IgD-negative memory B cell (primary cell): ENCODE measurements around the gene PARD3. TPM values are rescaled to one million over a fixed set of nuclear protein-coding genes. Genes with fewer than 3 reads are reported as not detected.
"Not testable (repeated sequence)": the region's sequence is repeated elsewhere in the genome, so short reads cannot be mapped to it uniquely, and the experiment has no call there.

Experiments used
- H3K27ac Mint-ChIP-seq, 3 donors: one replicate each; pipeline ENCODE4 v1.8.0; 2020 to 2022; ENCODE audit warnings: mild to moderate bottlenecking in 3 of 3, mixed read lengths in 3 of 3, moderate library complexity in 1 of 3
- H3K27me3 Mint-ChIP-seq: one replicate; pipeline ENCODE4 v1.8.0; 2021; ENCODE audit warnings: mixed read lengths
- H3K36me3 Mint-ChIP-seq: one replicate; pipeline ENCODE4 v1.8.0; 2020; ENCODE audit warnings: mild to moderate bottlenecking, mixed read lengths
- H3K4me1 Mint-ChIP-seq, 3 donors: one replicate each; pipeline ENCODE4 v1.8.0; 2020 to 2022; ENCODE audit warnings: mixed read lengths in 3 of 3, mild to moderate bottlenecking in 1 of 3
- H3K4me3 Mint-ChIP-seq, 4 donors: one replicate each; pipeline ENCODE4 v1.8.0; 2020 to 2022; ENCODE audit warnings: mild to moderate bottlenecking in 4 of 4, mixed read lengths in 4 of 4, moderate library complexity in 3 of 4
- H3K9me3 Mint-ChIP-seq, 3 donors: one replicate each; pipeline ENCODE4 v1.8.0; 2020 to 2021; ENCODE audit warnings: mixed read lengths in 3 of 3, mild to moderate bottlenecking in 1 of 3
- polyA plus RNA-seq: library from polyadenylated mRNA; unstranded; fragments of 300-500 nt; fragmentation: Illumina TruSeq; gene quantifications from one replicate; pipeline ENCODE4 v1.2.3, GENCODE V29; 2021

The PARD3 gene
- polyA plus RNA-seq, 1 donor from 2014 or later, result not detected

DNA sequence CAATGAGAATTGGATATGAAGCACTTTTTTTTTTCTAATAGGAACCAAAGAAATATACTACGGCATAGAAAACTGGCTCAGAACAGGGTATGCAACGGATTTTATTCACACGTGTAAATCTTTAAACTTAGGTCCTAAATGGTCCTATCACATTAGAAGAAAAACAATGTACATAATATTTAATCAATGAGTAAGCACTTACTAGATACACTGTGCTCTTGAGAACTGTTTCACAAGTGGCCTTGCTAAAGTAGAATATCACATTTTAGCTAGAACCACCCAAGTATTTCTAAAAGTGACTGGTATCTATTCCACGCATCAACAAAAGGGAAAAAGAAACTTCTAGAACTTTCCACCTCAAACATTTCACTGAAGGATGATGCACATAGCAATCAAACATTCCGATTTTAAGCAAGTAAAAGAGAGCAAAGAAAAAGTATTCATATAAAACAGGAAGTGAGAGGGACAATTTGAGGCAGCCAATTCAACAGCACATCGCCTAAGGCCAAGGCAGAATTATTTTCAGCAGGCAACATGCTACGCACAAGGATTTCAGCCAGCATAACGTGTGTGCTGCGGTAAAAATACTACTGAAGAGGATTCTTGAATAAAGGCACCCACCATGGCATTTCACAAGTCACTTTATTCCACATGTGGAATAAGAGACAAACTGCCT, 55.8 kb downstream of the PARD3 start:
- peaks cover 0 to 2% (median 0%) of the 10 kb centered on the region in 3 donors for H3K9me3 Mint-ChIP-seq
- no peaks in the 10 kb centered on the region for H3K36me3 Mint-ChIP-seq
- H3K27me3 Mint-ChIP-seq, result no peaks in the 10 kb centered on the region
- no peak overlapping the region for H3K27ac Mint-ChIP-seq
- no peak overlapping the region for H3K4me3 Mint-ChIP-seq
- no peaks in the 10 kb centered on the region for H3K4me1 Mint-ChIP-seq

DNA sequence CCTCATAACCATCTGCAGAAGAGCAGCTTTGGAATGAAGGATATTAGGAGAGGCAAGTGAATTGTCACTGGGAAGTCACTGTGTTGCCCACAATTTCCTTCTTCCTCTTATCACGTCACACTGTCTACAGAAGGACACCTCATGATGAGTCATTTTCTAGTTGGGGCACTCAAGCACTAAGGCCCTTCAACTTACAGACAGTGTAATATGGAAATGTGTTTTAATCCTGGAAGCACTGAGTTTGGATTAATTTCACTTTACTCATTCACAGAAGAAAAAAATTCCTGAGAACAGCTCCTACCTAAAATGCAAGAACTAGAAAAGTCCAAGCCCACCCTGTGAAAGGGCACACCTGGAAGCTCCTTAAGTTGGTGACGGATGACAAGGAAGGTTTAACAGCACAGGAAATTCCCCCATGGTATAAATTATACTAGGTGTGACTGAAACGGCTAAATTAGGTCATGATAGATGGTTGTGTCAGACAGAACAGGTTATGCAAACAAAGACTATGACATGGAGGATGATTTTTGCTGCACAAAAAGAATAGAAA, 56.6 kb downstream of the PARD3 start:
- Mint-ChIP-seq H3K27ac (no peak overlapping the region), H3K36me3 (no peaks in the 10 kb centered on the region), H3K27me3 (no peaks in the 10 kb centered on the region), H3K4me1 (no peaks in the 10 kb centered on the region), H3K9me3 (peaks cover 0 to 2% (median 0%) of the 10 kb centered on the region in 3 donors), H3K4me3 (no peak overlapping the region)

DNA sequence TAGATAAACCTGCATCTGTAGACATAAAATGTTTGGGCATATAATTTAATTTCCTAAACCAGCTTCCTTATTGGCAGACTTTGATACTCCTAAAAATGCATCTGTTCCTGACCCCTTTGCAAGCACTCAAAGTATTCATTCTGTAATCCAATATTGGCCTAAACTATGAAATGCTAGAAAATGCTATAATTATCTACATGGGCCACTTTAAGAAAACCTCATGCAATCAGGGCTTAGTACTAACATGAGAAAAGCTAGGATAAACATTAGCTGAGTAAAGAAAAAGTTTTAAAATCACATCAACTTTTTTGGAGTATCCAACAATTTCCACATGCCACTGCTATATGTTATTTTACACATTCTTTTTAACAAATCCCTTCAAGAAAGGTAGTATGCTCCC, 57.2 kb downstream of the PARD3 start:
- Mint-ChIP-seq H3K4me3 (no peak overlapping the region), H3K27ac (no peak overlapping the region), H3K36me3 (no peaks in the 10 kb centered on the region), H3K9me3 (peaks cover 0 to 2% (median 0%) of the 10 kb centered on the region in 3 donors), H3K27me3 (no peaks in the 10 kb centered on the region), H3K4me1 (no peaks in the 10 kb centered on the region)

DNA sequence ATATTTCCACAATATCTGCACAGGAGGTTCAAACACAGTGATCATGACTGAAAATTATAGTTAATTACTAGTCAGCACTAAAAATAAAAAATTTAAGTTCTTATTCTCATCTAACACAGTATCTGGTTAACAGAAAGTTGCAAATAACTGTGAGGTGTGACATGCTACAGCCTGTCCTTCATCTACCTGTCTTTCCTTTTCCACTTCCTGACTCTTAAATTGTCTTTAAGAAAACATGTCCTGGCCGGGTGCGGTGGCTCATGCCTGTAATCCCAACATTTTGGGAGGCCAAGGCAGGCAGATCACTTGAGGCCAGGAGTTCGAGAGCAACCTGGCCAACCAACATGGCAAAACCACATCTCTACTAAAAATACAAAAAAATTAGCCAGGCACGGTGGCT, 57.9 kb downstream of the PARD3 start:
- H3K27me3 Mint-ChIP-seq, H3K4me1 Mint-ChIP-seq: not testable (repeated sequence)

DNA sequence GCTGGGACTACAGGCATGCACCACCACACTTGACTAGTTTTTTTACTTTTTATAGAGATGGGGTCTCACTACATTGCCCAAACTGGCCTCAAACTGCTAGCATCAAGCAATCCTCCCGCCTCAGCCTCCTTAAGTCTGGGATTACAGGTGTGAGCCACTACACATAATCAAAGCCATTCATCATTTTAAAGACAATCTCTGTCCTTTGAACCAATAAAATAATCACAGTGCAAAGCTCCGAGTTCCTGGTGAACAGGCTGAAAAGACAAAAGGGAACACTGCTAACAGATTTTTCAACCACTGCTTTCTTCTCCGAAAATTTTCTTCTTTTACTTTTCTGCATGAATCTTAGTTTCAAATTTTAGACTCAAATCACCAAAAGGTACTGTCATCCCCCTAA, 58.5 kb downstream of the PARD3 start:
- Mint-ChIP-seq H3K27me3 (no peaks in the 10 kb centered on the region), H3K4me3 (no peak overlapping the region), H3K4me1 (no peaks in the 10 kb centered on the region), H3K27ac (no peak overlapping the region), H3K9me3 (peaks cover 0 to 2% (median 0%) of the 10 kb centered on the region in 3 donors), H3K36me3 (no peaks in the 10 kb centered on the region)

More for the DNA sequence above, 57.9 kb downstream of the PARD3 start:
- not testable (repeated sequence) for H3K27ac Mint-ChIP-seq, H3K9me3 Mint-ChIP-seq, H3K36me3 Mint-ChIP-seq, H3K4me3 Mint-ChIP-seq

DNA sequence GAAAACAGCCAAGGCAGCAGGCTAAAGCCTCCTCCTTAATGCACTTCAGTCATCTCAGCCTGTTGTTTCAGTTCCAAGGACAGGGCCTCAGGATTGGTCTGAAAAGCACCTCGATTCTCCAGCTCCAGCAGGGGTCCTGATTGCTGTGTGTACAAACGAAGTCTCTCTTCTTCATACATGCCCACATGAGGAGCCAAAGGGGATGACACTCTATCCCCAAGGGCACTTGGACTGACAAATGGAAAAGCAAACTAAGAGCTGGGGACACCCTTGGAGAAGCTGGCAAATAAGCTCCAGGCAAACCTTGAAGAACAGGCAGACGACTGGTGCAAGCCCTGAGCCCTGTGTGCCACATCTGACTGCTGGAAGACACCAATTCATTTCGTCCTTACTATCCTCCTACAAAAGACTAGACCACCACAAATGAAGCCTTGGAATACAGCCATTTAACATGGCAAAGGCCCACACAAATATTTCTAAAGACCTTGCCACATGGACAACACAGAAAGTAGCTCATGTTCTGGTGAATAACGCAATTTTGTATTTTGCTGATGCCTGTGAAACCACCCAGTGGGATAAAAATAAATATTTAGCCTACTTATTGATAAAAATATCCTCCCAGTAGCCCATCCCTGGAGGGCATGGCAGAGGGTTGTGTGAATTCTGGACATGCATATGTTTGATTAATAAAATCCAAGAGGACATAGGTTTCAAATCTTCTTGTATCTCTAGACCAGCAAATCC, 61.9 kb downstream of the PARD3 start:
- Mint-ChIP-seq H3K27ac (no peak overlapping the region), H3K4me3 (no peak overlapping the region), H3K27me3 (peaks cover 2% of the 10 kb centered on the region), H3K4me1 (no peaks in the 10 kb centered on the region), H3K36me3 (no peaks in the 10 kb centered on the region), H3K9me3 (no peaks in the 10 kb centered on the region)

DNA sequence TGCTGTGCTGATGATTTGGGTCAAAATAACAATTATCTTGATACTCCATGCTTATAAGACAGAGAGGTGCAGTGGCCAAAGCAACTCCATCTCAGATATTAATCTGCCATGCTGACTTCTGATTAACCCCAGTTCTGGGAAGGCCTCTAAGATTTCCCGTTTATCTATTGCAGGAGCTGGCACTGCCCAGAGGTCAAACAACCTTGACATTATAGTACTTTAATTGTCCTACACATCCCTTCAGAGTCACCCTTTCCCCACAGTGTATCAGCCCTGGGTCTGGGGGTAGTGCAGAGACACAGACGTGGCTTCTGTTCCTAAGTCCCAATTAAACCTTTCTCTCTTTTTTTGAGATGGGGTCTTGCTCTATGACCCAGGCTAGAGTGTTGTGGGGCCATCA, 63.8 kb downstream of the PARD3 start:
- Mint-ChIP-seq H3K4me3 (no peak overlapping the region), H3K27ac (no peak overlapping the region), H3K27me3 (peaks cover 2% of the 10 kb centered on the region), H3K9me3 (no peaks in the 10 kb centered on the region), H3K4me1 (no peaks in the 10 kb centered on the region), H3K36me3 (no peaks in the 10 kb centered on the region)

DNA sequence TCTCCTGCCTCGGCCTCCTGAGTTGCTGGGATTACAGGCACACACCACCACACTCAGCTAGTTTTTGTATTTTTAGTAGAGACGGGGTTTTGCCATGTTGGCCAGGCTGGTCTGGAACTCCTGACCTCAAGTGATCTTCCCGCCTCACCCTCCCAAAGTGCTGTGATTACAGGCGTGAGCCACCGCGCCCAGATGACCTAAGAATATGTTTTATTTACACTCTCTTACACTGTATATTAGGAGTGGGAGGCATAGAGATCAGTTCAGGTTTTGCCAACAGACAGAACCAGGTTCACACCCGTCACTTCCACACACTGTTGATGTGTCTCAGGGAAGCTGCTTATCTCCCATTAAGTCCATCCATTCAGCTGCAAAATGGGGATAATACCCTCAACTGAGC, 64.3 kb downstream of the PARD3 start:
- H3K4me1 Mint-ChIP-seq, H3K4me3 Mint-ChIP-seq, H3K27me3 Mint-ChIP-seq, H3K36me3 Mint-ChIP-seq, H3K9me3 Mint-ChIP-seq, H3K27ac Mint-ChIP-seq: not testable (repeated sequence)

DNA sequence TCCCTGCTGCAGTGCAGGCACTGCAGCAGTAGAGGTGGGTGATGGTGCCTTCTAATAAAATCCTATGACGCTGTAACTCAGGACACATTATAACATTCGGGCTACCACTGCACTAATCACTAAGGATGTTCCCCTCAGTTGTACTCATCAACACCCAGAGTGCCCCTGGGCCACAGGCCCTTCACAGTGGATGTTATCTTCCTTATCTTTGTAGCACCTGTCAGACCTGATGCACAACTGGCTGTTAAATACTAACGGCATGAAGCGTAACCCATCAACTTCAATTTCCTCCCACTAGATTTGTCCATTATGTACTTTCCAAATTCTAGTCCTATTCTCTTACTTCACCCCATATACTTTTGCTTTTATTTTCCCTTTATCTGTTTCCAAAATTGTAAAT, 66.3 kb downstream of the PARD3 start:
- Mint-ChIP-seq H3K9me3 (no peaks in the 10 kb centered on the region), H3K4me1 (no peaks in the 10 kb centered on the region), H3K27me3 (peaks cover 2% of the 10 kb centered on the region), H3K4me3 (no peak overlapping the region), H3K27ac (no peak overlapping the region), H3K36me3 (no peaks in the 10 kb centered on the region)

DNA sequence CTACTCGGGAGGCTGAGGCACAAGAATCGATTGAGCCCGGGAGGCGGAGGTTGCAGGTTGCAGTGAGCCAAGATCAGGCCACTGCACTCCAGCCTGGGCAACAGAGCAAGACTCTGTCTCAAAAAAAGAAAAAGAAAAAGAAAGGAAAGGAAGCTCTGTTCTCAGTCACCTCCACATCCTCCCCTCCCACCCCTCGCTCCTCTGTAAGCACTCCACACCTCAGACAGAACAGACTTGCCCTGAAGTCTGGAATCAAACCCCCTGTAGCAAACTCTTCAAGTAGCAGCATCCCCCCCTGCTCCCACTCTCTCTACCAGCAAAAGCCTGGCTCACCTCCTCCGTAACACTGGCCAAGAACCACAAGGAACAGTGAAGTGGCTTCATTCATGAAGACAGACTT, 66.7 kb downstream of the PARD3 start:
- no peak overlapping the region for H3K27ac Mint-ChIP-seq
- H3K27me3 Mint-ChIP-seq, result peaks cover 2% of the 10 kb centered on the region
- no peaks in the 10 kb centered on the region for H3K9me3 Mint-ChIP-seq
- H3K36me3 Mint-ChIP-seq, result no peaks in the 10 kb centered on the region
- H3K4me3 Mint-ChIP-seq, result no peak overlapping the region
- H3K4me1 Mint-ChIP-seq, result no peaks in the 10 kb centered on the region

DNA sequence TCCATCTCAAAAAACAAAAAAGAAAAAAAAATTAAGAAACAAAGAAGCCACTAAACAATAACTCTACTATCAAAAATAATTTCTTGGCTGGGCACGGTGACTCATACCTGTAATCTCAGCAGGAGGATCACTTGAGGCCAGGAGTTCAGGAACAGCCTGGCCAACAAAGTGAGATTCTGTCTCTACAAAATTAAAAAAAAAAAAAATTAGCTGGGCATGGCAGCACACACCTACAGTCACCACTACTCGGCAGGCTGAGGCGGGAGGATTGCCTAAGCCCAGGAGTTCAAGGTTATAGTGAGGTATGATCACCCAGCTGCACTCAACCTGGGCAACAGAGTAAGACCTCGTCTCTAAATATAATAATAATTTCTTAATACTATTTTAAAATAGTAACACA, 69.0 kb downstream of the PARD3 start:
- Mint-ChIP-seq H3K27me3 (peaks cover 2% of the 10 kb centered on the region), H3K27ac (no peak overlapping the region), H3K36me3 (no peaks in the 10 kb centered on the region), H3K4me1 (no peaks in the 10 kb centered on the region), H3K4me3 (no peak overlapping the region), H3K9me3 (no peaks in the 10 kb centered on the region)

DNA sequence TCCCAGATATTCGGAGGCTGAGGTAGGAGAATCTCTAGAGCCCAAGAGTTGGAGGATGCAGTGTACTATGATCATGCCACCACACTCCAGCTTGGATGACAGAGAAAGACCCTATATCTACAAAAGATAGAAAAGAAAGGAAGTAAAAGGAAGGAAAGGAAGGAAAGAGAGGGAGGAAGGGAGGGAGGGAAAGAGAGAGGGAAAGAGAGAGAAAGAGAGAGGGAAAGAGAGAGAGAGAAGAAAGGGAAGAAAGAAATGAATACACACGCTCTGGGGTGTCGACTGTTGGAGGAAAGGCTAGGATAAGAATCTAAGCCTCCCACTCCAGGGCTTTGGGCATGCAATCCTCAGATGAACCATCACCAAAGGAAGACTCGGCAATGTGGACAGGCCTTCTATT, 69.9 kb downstream of the PARD3 start:
- peaks cover 0 to 2% (median 0%) of the 10 kb centered on the region in 3 donors for H3K4me1 Mint-ChIP-seq
- H3K36me3 Mint-ChIP-seq, result peaks cover 2% of the 10 kb centered on the region
- no peak overlapping the region for H3K4me3 Mint-ChIP-seq
- no peak overlapping the region for H3K27ac Mint-ChIP-seq
- H3K9me3 Mint-ChIP-seq, result no peaks in the 10 kb centered on the region
- peaks cover 2% of the 10 kb centered on the region for H3K27me3 Mint-ChIP-seq

DNA sequence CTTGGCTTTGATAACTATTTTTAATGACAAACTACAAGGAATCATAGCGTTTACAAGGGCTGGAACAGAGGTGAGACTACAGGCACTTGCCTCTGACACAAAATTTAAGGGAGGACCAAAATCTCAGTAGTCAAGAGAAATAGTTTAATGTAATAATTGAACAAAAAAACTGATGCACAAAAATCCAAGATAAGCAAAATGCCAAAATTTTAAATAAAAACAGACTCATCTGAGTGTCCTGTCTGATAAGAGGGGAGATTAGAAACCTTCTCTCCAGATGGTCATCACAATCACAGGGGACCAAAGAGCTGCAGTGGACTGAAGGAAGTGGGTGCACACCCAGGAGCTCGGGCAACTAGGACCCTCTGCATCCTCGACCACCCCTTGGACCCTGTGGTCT, 70.5 kb downstream of the PARD3 start:
- Mint-ChIP-seq H3K36me3 (peaks cover 2% of the 10 kb centered on the region), H3K4me1 (peaks cover 0 to 2% (median 0%) of the 10 kb centered on the region in 3 donors), H3K27ac (no peak overlapping the region), H3K27me3 (peaks cover 2% of the 10 kb centered on the region), H3K9me3 (no peaks in the 10 kb centered on the region), H3K4me3 (no peak overlapping the region)

DNA sequence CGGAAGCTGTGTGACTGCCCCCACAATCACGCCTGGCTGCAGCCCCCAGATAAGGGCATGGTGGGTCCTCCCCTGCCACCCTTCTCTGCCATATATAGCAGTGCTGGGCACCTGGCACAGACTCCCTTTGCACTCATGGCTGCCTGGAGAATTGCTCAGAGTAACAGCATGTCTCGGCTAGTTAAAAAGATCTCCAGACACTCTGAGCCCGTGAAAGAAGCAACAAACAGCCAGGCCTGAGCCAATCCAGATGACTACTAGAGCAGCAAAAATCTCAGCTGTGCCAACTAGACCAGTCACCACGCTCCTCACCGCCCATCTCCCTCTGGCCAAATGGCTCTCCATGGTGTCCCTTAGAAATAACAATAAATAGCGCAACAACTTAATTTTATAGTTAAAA, 71.3 kb downstream of the PARD3 start:
- no peaks in the 10 kb centered on the region for H3K9me3 Mint-ChIP-seq
- H3K36me3 Mint-ChIP-seq, result peaks cover 2% of the 10 kb centered on the region
- H3K4me3 Mint-ChIP-seq, result no peak overlapping the region
- no peak overlapping the region for H3K27ac Mint-ChIP-seq
- peaks cover 0 to 2% (median 0%) of the 10 kb centered on the region in 3 donors for H3K4me1 Mint-ChIP-seq
- H3K27me3 Mint-ChIP-seq, result peaks cover 2% of the 10 kb centered on the region

DNA sequence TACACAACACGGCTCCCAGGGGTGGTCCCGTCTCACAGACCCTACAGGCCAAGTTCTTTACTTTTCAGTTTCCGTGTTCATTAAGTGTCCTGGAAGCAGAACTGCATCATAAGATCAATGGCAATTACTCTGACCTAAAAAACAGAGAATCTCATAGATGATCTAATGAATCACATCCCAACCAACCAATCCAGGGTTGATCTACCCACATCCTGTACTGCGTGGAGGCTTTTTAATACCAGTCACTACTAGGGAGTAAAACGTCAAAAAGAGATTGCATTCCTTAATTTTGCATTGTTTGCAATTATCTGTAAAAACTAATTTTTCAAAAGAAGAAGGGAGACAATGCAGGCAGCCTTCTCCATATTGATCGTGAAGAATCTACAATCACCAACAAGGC, 72.6 kb downstream of the PARD3 start:
- Mint-ChIP-seq H3K4me3 (no peak overlapping the region), H3K27ac (no peak overlapping the region), H3K9me3 (no peaks in the 10 kb centered on the region), H3K36me3 (peaks cover 2% of the 10 kb centered on the region), H3K27me3 (no peaks in the 10 kb centered on the region), H3K4me1 (peaks cover 0 to 2% (median 0%) of the 10 kb centered on the region in 3 donors)

DNA sequence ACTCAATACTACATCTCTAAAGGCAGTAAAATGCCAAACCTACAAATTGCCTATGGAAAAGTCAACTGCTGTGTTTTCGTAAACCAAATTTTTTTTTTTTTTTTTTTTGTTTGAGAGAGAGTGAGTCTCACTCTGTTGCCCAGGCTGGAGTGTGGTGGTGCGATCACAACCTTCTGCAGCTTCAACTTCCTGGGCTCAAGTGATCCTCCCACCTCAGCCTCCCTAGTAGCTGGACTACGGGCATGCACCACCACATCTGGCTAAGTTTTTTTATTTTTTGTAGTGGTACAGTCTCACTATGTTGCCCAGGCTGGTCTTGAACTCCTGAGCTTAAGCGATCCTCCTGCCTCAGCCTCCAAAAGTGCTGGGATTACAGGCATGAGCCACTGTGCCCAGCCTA, 74.0 kb downstream of the PARD3 start:
- not testable (repeated sequence) for H3K4me1 Mint-ChIP-seq, H3K27ac Mint-ChIP-seq, H3K9me3 Mint-ChIP-seq, H3K4me3 Mint-ChIP-seq, H3K36me3 Mint-ChIP-seq, H3K27me3 Mint-ChIP-seq
